HEK293T (cell line): ENCODE results near the gene PXMP2.

Source experiments
- BHLHE40 ChIP-seq: fragments of 450-650 bp; IDR thresholded peaks from 2 replicates; pipeline ENCODE4 v1.6.1; 2016; ENCODE audit warnings: mild to moderate bottlenecking, moderate library complexity, borderline replicate concordance
- NFRKB ChIP-seq: fragments of 450-650 bp; IDR thresholded peaks from 2 replicates; pipeline ENCODE4 v1.6.1; 2016; ENCODE audit warnings: mild to moderate bottlenecking, moderate library complexity
- SP1 ChIP-seq: fragments of 450-650 bp; IDR thresholded peaks from 2 replicates; pipeline ENCODE4 v1.6.1; 2017
- SUZ12 ChIP-seq: fragments of 450-650 bp; IDR thresholded peaks from 2 replicates; pipeline ENCODE4 v1.6.1; 2016; ENCODE audit warnings: mild to moderate bottlenecking
- TARDBP ChIP-seq: fragments of 450-650 bp; IDR thresholded peaks from 2 replicates; pipeline ENCODE4 v1.6.1; 2016
- TF ChIP-seq, protein P1 (sequence below): fragments of 450-650 bp; IDR thresholded peaks from 2 replicates; pipeline ENCODE4 v1.6.1; 2016

- no peak for TF ChIP-seq NFRKB
- TF ChIP-seq BHLHE40 = no peak
- TF ChIP-seq, protein P1, sequence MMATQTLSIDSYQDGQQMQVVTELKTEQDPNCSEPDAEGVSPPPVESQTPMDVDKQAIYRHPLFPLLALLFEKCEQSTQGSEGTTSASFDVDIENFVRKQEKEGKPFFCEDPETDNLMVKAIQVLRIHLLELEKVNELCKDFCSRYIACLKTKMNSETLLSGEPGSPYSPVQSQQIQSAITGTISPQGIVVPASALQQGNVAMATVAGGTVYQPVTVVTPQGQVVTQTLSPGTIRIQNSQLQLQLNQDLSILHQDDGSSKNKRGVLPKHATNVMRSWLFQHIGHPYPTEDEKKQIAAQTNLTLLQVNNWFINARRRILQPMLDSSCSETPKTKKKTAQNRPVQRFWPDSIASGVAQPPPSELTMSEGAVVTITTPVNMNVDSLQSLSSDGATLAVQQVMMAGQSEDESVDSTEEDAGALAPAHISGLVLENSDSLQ = no peak
- TF ChIP-seq SUZ12 = no peak
- TF ChIP-seq TARDBP = no peak
- TF ChIP-seq SP1 = no peak
Observed at GRCh38 chr12:132660996-132661395, 26.4 kb upstream of the PXMP2 start.
